RPMI8226 (cell line): ENCODE results near the gene CDC123.
A peak's percentile ranks its signal among the peaks of the same experiment; 100 is the strongest.
"Not testable (repeated sequence)": the region's sequence is repeated elsewhere in the genome, so short reads cannot be mapped to it uniquely, and the experiment has no call there.

Experiments used
- DNase-seq: peaks from one replicate; pipeline ENCODE4 v3.0.0-alpha.2; 2015

The CDC123 gene

GRCh38 chr10:12195603-12196506 is at the start of gene CDC123, which contains the start of gene NUDT5:
Gene CDC123 (plus strand): TSS chr10:12196188. CDS start chr10:12196246, 58 bp downstream.
Gene NUDT5 (minus strand): TSS chr10:12195891. CDS start chr10:12186291, 9,600 bp downstream.
- DNase-seq, result peak; percentile 92

- DNase-seq, result no peak
These were observed 45.8 kb upstream of the CDC123 start for GRCh38 chr10:12150163-12150562.

GRCh38 chr10:12154516-12154915 is 41.5 kb upstream of the CDC123 start:
- no peak for DNase-seq

GRCh38 chr10:12156367-12157123 is 39.4 kb upstream of the CDC123 start:
- DNase-seq, result no peak

GRCh38 chr10:12158111-12158510 is 37.9 kb upstream of the CDC123 start:
- DNase-seq, result no peak

- DNase-seq, result no peak
These were observed 35.3 kb upstream of the CDC123 start for GRCh38 chr10:12160664-12161063.

- DNase-seq, result no peak
These were observed 33.1 kb upstream of the CDC123 start for GRCh38 chr10:12162927-12163326.

- no peak for DNase-seq
These were observed 31.9 kb upstream of the CDC123 start for GRCh38 chr10:12164085-12164484.

GRCh38 chr10:12165036-12165435 is 31.0 kb upstream of the CDC123 start:
- DNase-seq, result no peak

- DNase-seq, result no peak
These were observed 29.8 kb upstream of the CDC123 start for GRCh38 chr10:12165999-12166775.

GRCh38 chr10:12171512-12171911 is 24.5 kb upstream of the CDC123 start:
- DNase-seq, result not testable (repeated sequence)

- DNase-seq, result no peak
These were observed 18.3 kb upstream of the CDC123 start for GRCh38 chr10:12177642-12178041.

- no peak for DNase-seq
These were observed 16.3 kb upstream of the CDC123 start for GRCh38 chr10:12179606-12180170.

- no peak for DNase-seq
These were observed 15.6 kb upstream of the CDC123 start for GRCh38 chr10:12180221-12180974.

GRCh38 chr10:12181065-12181775 is 14.8 kb upstream of the CDC123 start:
- DNase-seq, result no peak

GRCh38 chr10:12184165-12184564 is 11.8 kb upstream of the CDC123 start:
- DNase-seq, result no peak

- DNase-seq, result no peak
These were observed 9.7 kb upstream of the CDC123 start for GRCh38 chr10:12186323-12186722.

- DNase-seq, result no peak
These were observed 8.6 kb upstream of the CDC123 start for GRCh38 chr10:12187321-12187905.

- no peak for DNase-seq
These were observed 7.3 kb upstream of the CDC123 start for GRCh38 chr10:12188656-12189055.

GRCh38 chr10:12189426-12189825 is 6.6 kb upstream of the CDC123 start:
- DNase-seq, result no peak

- DNase-seq, result no peak
These were observed 4.3 kb upstream of the CDC123 start for GRCh38 chr10:12191715-12192114.
